HepG2 (cell line): ENCODE measurements around the gene NFKB1. TPM values are rescaled to one million over a fixed set of nuclear protein-coding genes. Genes with fewer than 3 reads are reported as not detected.

Experiments
- ATAC-seq: fragments of 200-7000 bp; cut with Tn5 transposase; 3 replicates; pipeline ENCODE4 v1.9.1; 2020; ENCODE audit warnings: mild to moderate bottlenecking, moderate library complexity
- BruUV-seq: library from RNA; stranded (reverse); fragments of 400-500 nt; replicated peaks from 2 replicates; lab custom pipeline; 2021; lab: Mats Ljungman, UMichigan
- CTCF ChIA-PET: fragments of 300-600 bp; formaldehyde crosslinking; extraction: SDS; loops from one replicate; lab custom pipeline; 2021; ENCODE audit warnings: low total read pairs, inconsistent platforms, low intra/inter-chr PET ratio; lab: Yijun Ruan, JAX
- POLR2A ChIA-PET: fragments of 350-600 bp; sonication (Branson Sonifier 250); formaldehyde crosslinking; loops from one replicate; lab custom pipeline; 2020; ENCODE audit warnings: antibody characterized with exemption, inconsistent platforms; lab: Yijun Ruan, JAX
- DNase-seq: peaks from one replicate; pipeline ENCODE4 v3.0.0-alpha.2; 2015; ENCODE audit warnings: low spot score
- FAIRE-seq: peaks from 3 replicates; lab custom pipeline; 2011; peaks lifted over from hg19 to GRCh38; lab: Jason Lieb, UNC
- H2AFZ ChIP-seq: one replicate; pipeline ENCODE4 v1.6.1; 2011; ENCODE audit warnings: low read length, inconsistent platforms
- H3K27ac ChIP-seq: fragments of 300-600 bp; 3 replicates; pipeline ENCODE4 v1.8.0; 2011; ENCODE audit warnings: mixed run types, mild to moderate bottlenecking, mixed read lengths, low read length, inconsistent platforms; ENCODE audit not compliant: insufficient read depth; ENCODE audit errors: extremely low read length
- H3K27me3 ChIP-seq, 2 experiments: fragments of 200-600 bp in 1 of 2; 2 replicates in 1 of 2; 3 replicates in 1 of 2; pipeline versions ENCODE4 v1.6.0 to v1.8.0; 2011; ENCODE audit warnings: low read length in 2 of 2, mild to moderate bottlenecking in 2 of 2, moderate library complexity in 2 of 2, inconsistent platforms in 1 of 2; ENCODE audit not compliant: insufficient read depth in 2 of 2, control insufficient read depth in 1 of 2
- H3K36me3 ChIP-seq, 2 experiments: fragments of 200-600 bp in 1 of 2; replicated peaks in 1 of 2; 2 replicates in 1 of 2; 3 replicates in 1 of 2; pipeline versions ENCODE4 v1.5.1 to v1.8.0; 2011; ENCODE audit warnings: low read length in 2 of 2, inconsistent platforms in 1 of 2; ENCODE audit not compliant: insufficient read depth in 2 of 2, control insufficient read depth in 1 of 2
- H3K4me1 ChIP-seq: 2 replicates; pipeline ENCODE4 v1.5.1; 2012; ENCODE audit warnings: low read length, inconsistent platforms; ENCODE audit not compliant: insufficient read depth
- H3K4me2 ChIP-seq: 2 replicates; pipeline ENCODE4 v1.6.0; 2011; ENCODE audit warnings: low read depth, low read length, inconsistent platforms
- H3K4me3 ChIP-seq, 3 experiments: fragments of 200-600 bp in 1 of 3; sonication (generic), shearing (Covaris generic) in 1 of 3; replicated peaks in 1 of 3; 2 replicates each; pipeline ENCODE4 v1.5.1; 2011 to 2016; ENCODE audit warnings: low read length in 3 of 3, inconsistent platforms in 2 of 3, low read depth in 2 of 3, mild to moderate bottlenecking in 2 of 3, control low read depth in 1 of 3, mixed read lengths in 1 of 3; ENCODE audit not compliant: insufficient read depth in 1 of 3
- H3K79me2 ChIP-seq: one replicate; pipeline ENCODE4 v1.6.1; 2011; ENCODE audit warnings: low read length, inconsistent platforms; ENCODE audit not compliant: insufficient read depth
- H3K9ac ChIP-seq: 2 replicates; pipeline ENCODE4 v1.6.0; 2011; ENCODE audit warnings: mild to moderate bottlenecking, low read depth, low read length, inconsistent platforms; ENCODE audit not compliant: insufficient read depth
- H3K9me3 ChIP-seq: 2 replicates; pipeline ENCODE4 v1.5.1; 2012; ENCODE audit warnings: mild to moderate bottlenecking, low read length
- H4K20me1 ChIP-seq: 2 replicates; pipeline ENCODE4 v1.6.0; 2011; ENCODE audit warnings: inconsistent platforms, mild to moderate bottlenecking, low read length, moderate library complexity; ENCODE audit not compliant: insufficient read depth
- ATF7 ChIP-seq, 2 experiments: fragments of 450-650 bp in 1 of 2; sonication (generic) in 1 of 2; formaldehyde crosslinking in 1 of 2; IDR thresholded peaks; 2 replicates each; pipeline versions ENCODE4 v1.4.0 to v1.6.1; 2016 to 2020; ENCODE audit warnings: antibody characterized with exemption in 1 of 2, mild to moderate bottlenecking in 1 of 2, missing genetic modification reagents in 1 of 2
- BCL3 ChIP-seq: sonication (generic); formaldehyde crosslinking; IDR thresholded peaks from 2 replicates; pipeline ENCODE4 v1.5.1; 2020; ENCODE audit warnings: mild to moderate bottlenecking, missing genetic modification reagents, moderate library complexity
- CENPX ChIP-seq: sonication (generic); formaldehyde crosslinking; IDR thresholded peaks from 2 replicates; pipeline ENCODE4 v1.9.0; 2021; ENCODE audit warnings: mild to moderate bottlenecking, missing genetic modification reagents, moderate library complexity
- IKZF1 ChIP-seq: fragments of 450-650 bp; IDR thresholded peaks from 2 replicates; pipeline ENCODE4 v1.7.1; 2016
- PAF1 ChIP-seq: IDR thresholded peaks from 2 replicates; pipeline ENCODE4 v1.6.1; 2016; ENCODE audit warnings: missing genetic modification reagents, missing compliant biosample characterization
- U2AF1 ChIP-seq: fragments of 200-400 bp; formaldehyde crosslinking; optimal IDR thresholded peaks from 2 replicates; pipeline ENCODE3; 2017; ENCODE audit warnings: mild to moderate bottlenecking, low read depth, low read length
- XBP1 ChIP-seq: sonication (generic); formaldehyde crosslinking; IDR thresholded peaks from 2 replicates; pipeline ENCODE4 v1.5.0; 2020; ENCODE audit warnings: missing genetic modification reagents
- ZNF556 ChIP-seq: sonication (generic); formaldehyde crosslinking; IDR thresholded peaks from 2 replicates; pipeline ENCODE4 v1.4.0; 2020; ENCODE audit warnings: mild to moderate bottlenecking, missing genetic modification reagents, borderline replicate concordance
- ZNF83 ChIP-seq: sonication (generic); formaldehyde crosslinking; IDR thresholded peaks from 2 replicates; pipeline ENCODE4 v1.4.0; 2020; ENCODE audit warnings: missing genetic modification reagents, mild to moderate bottlenecking, borderline replicate concordance
- WGBS: methylation state at CpG from one replicate; pipeline ENCODE4 v1.1.6; 2017; ENCODE audit warnings: low lambda C conversion rate; 5-methylcytosine and 5-hydroxymethylcytosine counted together
- in situ Hi-C: cut with HindIII; loops from 2 replicates; pipeline ENCODE4 v1.10.0; 2017; ENCODE audit warnings: low pct_unique_long_range_greater_than_20kb; ENCODE audit not compliant: extremely low pct_ligation_motif_present
- intact Hi-C: fragments of 100-400 bp; cut with micrococcal nuclease; formaldehyde crosslinking; loops from one replicate; pipeline ENCODE4 v1.10.0; 2022; ENCODE audit not compliant: unreplicated experiment
- polyA plus RNA-seq, 8 experiments: library from polyadenylated mRNA; depleted of rRNA in 3 of 8; stranded (reverse) in 7 of 8; unstranded in 1 of 8; fragments of >200 nt; fragmentation: Illumina TruSeq in 4 of 8; extraction: Trizol in 4 of 8; gene quantifications; 2 replicates each; pipeline versions ENCODE4 v1.2.1 to v1.2.3, GENCODE V29; 2011 to 2016; ENCODE audit warnings: low read depth in 4 of 8, missing spikeins in 1 of 8, mixed read lengths in 1 of 8; ENCODE audit not compliant: insufficient read depth in 1 of 8
- total RNA-seq, 5 experiments: library from RNA; depleted of rRNA; stranded (reverse); fragments of >200 nt; fragmentation: Illumina TruSeq; extraction: Trizol; gene quantifications; 2 replicates each; pipeline ENCODE4 v1.2.3, GENCODE V29; 2016; ENCODE audit warnings: low read depth in 1 of 5
- TF ChIP-seq, protein P1 (sequence below): sonication (generic); formaldehyde crosslinking; IDR thresholded peaks from 2 replicates; pipeline ENCODE4 v1.5.1; 2020; ENCODE audit warnings: mild to moderate bottlenecking, missing genetic modification reagents, borderline replicate concordance

The NFKB1 gene
- total and polyA plus RNA-seq, 2 of the 13 experiments (the other 11 are each of a cell fraction or from before 2014, with no cell fraction given) = 15.4 to 31.6 TPM

GRCh38 chr4:102524691-102525090, 23.5 kb downstream of the NFKB1 start (continued):
- TF ChIP-seq, protein P1, sequence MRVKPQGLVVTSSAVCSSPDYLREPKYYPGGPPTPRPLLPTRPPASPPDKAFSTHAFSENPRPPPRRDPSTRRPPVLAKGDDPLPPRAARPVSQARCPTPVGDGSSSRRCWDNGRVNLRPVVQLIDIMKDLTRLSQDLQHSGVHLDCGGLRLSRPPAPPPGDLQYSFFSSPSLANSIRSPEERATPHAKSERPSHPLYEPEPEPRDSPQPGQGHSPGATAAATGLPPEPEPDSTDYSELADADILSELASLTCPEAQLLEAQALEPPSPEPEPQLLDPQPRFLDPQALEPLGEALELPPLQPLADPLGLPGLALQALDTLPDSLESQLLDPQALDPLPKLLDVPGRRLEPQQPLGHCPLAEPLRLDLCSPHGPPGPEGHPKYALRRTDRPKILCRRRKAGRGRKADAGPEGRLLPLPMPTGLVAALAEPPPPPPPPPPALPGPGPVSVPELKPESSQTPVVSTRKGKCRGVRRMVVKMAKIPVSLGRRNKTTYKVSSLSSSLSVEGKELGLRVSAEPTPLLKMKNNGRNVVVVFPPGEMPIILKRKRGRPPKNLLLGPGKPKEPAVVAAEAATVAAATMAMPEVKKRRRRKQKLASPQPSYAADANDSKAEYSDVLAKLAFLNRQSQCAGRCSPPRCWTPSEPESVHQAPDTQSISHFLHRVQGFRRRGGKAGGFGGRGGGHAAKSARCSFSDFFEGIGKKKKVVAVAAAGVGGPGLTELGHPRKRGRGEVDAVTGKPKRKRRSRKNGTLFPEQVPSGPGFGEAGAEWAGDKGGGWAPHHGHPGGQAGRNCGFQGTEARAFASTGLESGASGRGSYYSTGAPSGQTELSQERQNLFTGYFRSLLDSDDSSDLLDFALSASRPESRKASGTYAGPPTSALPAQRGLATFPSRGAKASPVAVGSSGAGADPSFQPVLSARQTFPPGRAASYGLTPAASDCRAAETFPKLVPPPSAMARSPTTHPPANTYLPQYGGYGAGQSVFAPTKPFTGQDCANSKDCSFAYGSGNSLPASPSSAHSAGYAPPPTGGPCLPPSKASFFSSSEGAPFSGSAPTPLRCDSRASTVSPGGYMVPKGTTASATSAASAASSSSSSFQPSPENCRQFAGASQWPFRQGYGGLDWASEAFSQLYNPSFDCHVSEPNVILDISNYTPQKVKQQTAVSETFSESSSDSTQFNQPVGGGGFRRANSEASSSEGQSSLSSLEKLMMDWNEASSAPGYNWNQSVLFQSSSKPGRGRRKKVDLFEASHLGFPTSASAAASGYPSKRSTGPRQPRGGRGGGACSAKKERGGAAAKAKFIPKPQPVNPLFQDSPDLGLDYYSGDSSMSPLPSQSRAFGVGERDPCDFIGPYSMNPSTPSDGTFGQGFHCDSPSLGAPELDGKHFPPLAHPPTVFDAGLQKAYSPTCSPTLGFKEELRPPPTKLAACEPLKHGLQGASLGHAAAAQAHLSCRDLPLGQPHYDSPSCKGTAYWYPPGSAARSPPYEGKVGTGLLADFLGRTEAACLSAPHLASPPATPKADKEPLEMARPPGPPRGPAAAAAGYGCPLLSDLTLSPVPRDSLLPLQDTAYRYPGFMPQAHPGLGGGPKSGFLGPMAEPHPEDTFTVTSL (CRISPR knock-in tag) = no peak
- TF ChIP-seq CENPX (CRISPR knock-in tag) (no peak), PAF1 (CRISPR knock-in tag) (no peak), XBP1 (no peak)

- Histone ChIP-seq H4K20me1 (no peaks in the 10 kb centered on the region), H3K27me3 (no peaks in the 10 kb centered on the region), H3K4me3 (no peak overlapping the region), H3K9me3 (no peaks in the 10 kb centered on the region), H2AFZ (no peak overlapping the region), H3K9ac (no peak overlapping the region), H3K79me2 (peaks cover 33% of the 10 kb centered on the region), H3K27ac (no peak overlapping the region), H3K4me2 (no peak overlapping the region), H3K36me3 (peaks cover 0 to 6% of the 10 kb centered on the region in 2 experiments; a peak in 3 of 5 replicates), H3K4me1 (no peaks in the 10 kb centered on the region)
- ATAC-seq = no peak
- CTCF ChIA-PET = no interaction called here
- FAIRE-seq = no peak
- no peak for TF ChIP-seq U2AF1
- TF ChIP-seq ZNF556 (CRISPR knock-in tag) = no peak
- TF ChIP-seq IKZF1 = no peak
- no peak for TF ChIP-seq ZNF83 (CRISPR knock-in tag)
- no peak for TF ChIP-seq ATF7 (IDR thresholded peaks at IDR 0.05)
- no peak for TF ChIP-seq ATF7 (CRISPR knock-in tag; IDR thresholded peaks at IDR 0.05)
- TF ChIP-seq BCL3 (CRISPR knock-in tag) = no peak
- BruUV-seq = no TSS peak
- POLR2A ChIA-PET = no interaction called here
- intact Hi-C loops (no loop called here), in situ Hi-C loops (no loop called here)
- no peak for DNase-seq
- WGBS = 96% methylated on average over 5 of the region's 5 CpGs
Observed at GRCh38 chr4:102525097-102525496, 23.9 kb downstream of the NFKB1 start.
